DOHH2 (cell line): ENCODE measurements around the gene PSMD9.
"Not testable (repeated sequence)": the region's sequence is repeated elsewhere in the genome, so short reads cannot be mapped to it uniquely, and the experiment has no call there.

Experiments
- H3F3A ChIP-seq: fragments of 200-600 bp; sonication (generic), shearing (Covaris generic); 2 replicates; pipeline ENCODE4 v1.6.0; 2016; ENCODE audit warnings: antibody characterized with exemption, mild to moderate bottlenecking; ENCODE audit not compliant: control insufficient read depth, insufficient read depth
- H3K27ac ChIP-seq: fragments of 200-600 bp; sonication (generic); 2 replicates; pipeline ENCODE4 v1.5.1; 2014; ENCODE audit warnings: low read depth, mild to moderate bottlenecking, low read length, moderate library complexity
- H3K27me3 ChIP-seq: fragments of 200-600 bp; sonication (generic); 2 replicates; pipeline ENCODE4 v1.6.1; 2014; ENCODE audit warnings: mild to moderate bottlenecking, low read length, mixed read lengths; ENCODE audit not compliant: control insufficient read depth
- H3K36me3 ChIP-seq: fragments of 200-600 bp; sonication (generic); 2 replicates; pipeline ENCODE4 v1.6.1; 2014; ENCODE audit warnings: mild to moderate bottlenecking, low read length, moderate library complexity, mixed read lengths; ENCODE audit not compliant: control insufficient read depth
- H3K4me1 ChIP-seq: fragments of 200-600 bp; sonication (generic); 2 replicates; pipeline ENCODE4 v1.6.1; 2014; ENCODE audit warnings: mild to moderate bottlenecking, low read length, mixed read lengths; ENCODE audit not compliant: control insufficient read depth
- H3K4me2 ChIP-seq: fragments of 200-600 bp; sonication (generic); 2 replicates; pipeline ENCODE4 v1.6.0; 2014; ENCODE audit warnings: mild to moderate bottlenecking, low read length, moderate library complexity
- H3K4me3 ChIP-seq: fragments of 200-600 bp; sonication (generic); 2 replicates; pipeline ENCODE4 v1.5.1; 2014; ENCODE audit warnings: mild to moderate bottlenecking, low read length, mixed read lengths
- H3K79me2 ChIP-seq: fragments of 200-600 bp; sonication (generic); 2 replicates; pipeline ENCODE4 v1.6.1; 2014; ENCODE audit warnings: mild to moderate bottlenecking, low read length, mixed read lengths; ENCODE audit not compliant: control insufficient read depth
- H3K9me2 ChIP-seq: fragments of 200-600 bp; sonication (generic); replicated peaks from 2 replicates; pipeline ENCODE4 v1.6.1; 2014; ENCODE audit warnings: mild to moderate bottlenecking, low read length, mixed read lengths; ENCODE audit not compliant: control insufficient read depth
- H3K9me3 ChIP-seq: fragments of 200-600 bp; sonication (generic); 2 replicates; pipeline ENCODE4 v1.6.1; 2014; ENCODE audit warnings: antibody characterized with exemption, low read length, mixed read lengths; ENCODE audit not compliant: control insufficient read depth, insufficient read depth
- H4K20me1 ChIP-seq: fragments of 200-600 bp; sonication (generic); 2 replicates; pipeline ENCODE4 v1.6.0; 2014; ENCODE audit warnings: low read depth, mild to moderate bottlenecking, antibody characterized with exemption, low read length, moderate library complexity; ENCODE audit not compliant: control insufficient read depth, insufficient read depth
- EZH2phosphoT487 ChIP-seq: fragments of 200-600 bp; sonication (generic); IDR thresholded peaks from 2 replicates; pipeline ENCODE4 v1.6.1; 2017; ENCODE audit warnings: borderline replicate concordance, mild to moderate bottlenecking, antibody characterized with exemption, low read length, moderate library complexity, mixed read lengths
- TF ChIP-seq, protein P1 (sequence below): fragments of 200-600 bp; sonication (generic); IDR thresholded peaks from one replicate; pipeline ENCODE4 v1.5.1; 2014; ENCODE audit warnings: antibody characterized with exemption, mild to moderate bottlenecking, low read depth, low read length; ENCODE audit not compliant: poor library complexity, severe bottlenecking

PSMD9 gene

GRCh38 chr12:121883315-121883660, 5.3 kb upstream of the PSMD9 start:
- no peak for TF ChIP-seq EZH2phosphoT487
- TF ChIP-seq, protein P1, sequence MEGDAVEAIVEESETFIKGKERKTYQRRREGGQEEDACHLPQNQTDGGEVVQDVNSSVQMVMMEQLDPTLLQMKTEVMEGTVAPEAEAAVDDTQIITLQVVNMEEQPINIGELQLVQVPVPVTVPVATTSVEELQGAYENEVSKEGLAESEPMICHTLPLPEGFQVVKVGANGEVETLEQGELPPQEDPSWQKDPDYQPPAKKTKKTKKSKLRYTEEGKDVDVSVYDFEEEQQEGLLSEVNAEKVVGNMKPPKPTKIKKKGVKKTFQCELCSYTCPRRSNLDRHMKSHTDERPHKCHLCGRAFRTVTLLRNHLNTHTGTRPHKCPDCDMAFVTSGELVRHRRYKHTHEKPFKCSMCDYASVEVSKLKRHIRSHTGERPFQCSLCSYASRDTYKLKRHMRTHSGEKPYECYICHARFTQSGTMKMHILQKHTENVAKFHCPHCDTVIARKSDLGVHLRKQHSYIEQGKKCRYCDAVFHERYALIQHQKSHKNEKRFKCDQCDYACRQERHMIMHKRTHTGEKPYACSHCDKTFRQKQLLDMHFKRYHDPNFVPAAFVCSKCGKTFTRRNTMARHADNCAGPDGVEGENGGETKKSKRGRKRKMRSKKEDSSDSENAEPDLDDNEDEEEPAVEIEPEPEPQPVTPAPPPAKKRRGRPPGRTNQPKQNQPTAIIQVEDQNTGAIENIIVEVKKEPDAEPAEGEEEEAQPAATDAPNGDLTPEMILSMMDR: no peak
- H3K79me2 ChIP-seq: no peaks in the 10 kb centered on the region
- no peaks in the 10 kb centered on the region for H3K9me2 ChIP-seq
- no peaks in the 10 kb centered on the region for H4K20me1 ChIP-seq
- H3K4me3 ChIP-seq: no peak overlapping the region
- peaks cover 3% of the 10 kb centered on the region; the same call in 1 of the 2 replicates for H3F3A ChIP-seq
- H3K36me3 ChIP-seq: no peaks in the 10 kb centered on the region
- H3K4me2 ChIP-seq: no peak overlapping the region
- H3K27ac ChIP-seq: no peak overlapping the region
- H3K4me1 ChIP-seq: peaks cover 7% of the 10 kb centered on the region
- H3K27me3 ChIP-seq: no peaks in the 10 kb centered on the region
- no peaks in the 10 kb centered on the region for H3K9me3 ChIP-seq

DNA sequence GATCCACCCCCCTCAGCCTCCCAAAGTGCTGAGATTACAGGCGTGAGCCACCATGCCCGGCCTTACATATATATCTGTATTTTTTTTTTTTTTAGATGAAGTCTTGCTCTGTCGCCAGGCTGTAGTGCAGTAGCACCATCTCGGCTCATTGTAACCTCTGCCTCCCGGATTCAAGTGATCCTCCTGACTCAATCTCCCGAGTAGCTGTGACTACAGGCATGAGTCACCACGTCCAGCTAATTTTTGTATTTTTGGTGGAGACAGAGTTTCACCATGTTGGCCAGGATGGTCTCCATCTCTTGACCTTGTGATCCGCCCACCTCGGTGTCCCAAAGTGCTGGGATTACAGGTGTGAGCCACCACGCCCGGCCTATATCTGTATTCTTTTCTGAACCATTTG, 3.5 kb upstream of the PSMD9 start:
- not testable (repeated sequence) for H3F3A ChIP-seq, H3K27me3 ChIP-seq, H3K4me2 ChIP-seq

DNA sequence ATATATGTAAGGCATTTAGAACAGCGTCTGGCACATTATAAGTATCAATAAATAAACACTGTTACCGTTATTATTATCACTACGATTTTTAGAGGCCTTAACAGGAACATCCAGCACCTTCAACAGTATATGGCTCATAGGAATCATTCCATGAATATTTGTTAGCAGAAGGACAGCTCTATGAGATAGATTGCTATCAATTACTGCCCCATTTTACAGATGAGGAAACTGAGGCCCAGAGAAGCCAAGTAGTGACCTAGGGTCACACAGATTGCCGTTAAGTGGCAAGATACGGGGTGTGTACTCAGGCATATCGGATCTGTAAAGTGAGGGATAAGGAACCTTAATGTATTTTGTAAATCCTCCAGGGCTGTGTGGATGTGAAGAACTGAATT, 510 bp upstream of the PSMD9 start:
- no peak overlapping the region for H3K27ac ChIP-seq
- TF ChIP-seq, protein P1: peak; percentile 71
- no peak for TF ChIP-seq EZH2phosphoT487

More for the DNA sequence above, 3.5 kb upstream of the PSMD9 start:
- not testable (repeated sequence) for H3K36me3 ChIP-seq, H3K4me3 ChIP-seq, H3K9me2 ChIP-seq, H4K20me1 ChIP-seq, H3K9me3 ChIP-seq, H3K27ac ChIP-seq
- peaks cover 16% of the 10 kb centered on the region for H3K4me1 ChIP-seq
- peaks cover 14% of the 10 kb centered on the region for H3K79me2 ChIP-seq

DNA sequence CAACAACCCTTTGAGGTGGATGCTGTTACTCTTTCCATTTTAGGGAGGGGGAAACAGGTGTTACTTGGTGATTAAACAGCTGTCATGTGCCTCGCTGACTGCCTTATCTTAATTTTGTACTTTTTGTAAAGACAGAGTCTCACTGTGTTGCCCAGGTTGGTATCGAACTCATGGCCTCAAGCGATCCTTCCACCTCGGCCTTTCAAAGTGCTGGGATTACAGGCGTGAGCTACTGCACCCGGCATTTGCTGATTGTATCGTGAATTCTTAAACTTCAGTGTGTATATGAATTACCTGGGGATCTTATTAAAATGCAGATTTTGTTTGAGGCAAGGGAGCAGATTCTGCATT, 659 bp downstream of the PSMD9 start:
- Histone ChIP-seq H3K36me3 (peaks cover 35% of the 10 kb centered on the region), H3K4me1 (peaks cover 32% of the 10 kb centered on the region), H3K27ac (peak overlapping the region; percentile 75)

More for the DNA sequence above, 510 bp upstream of the PSMD9 start:
- H3K4me2 ChIP-seq: peak overlapping the region; percentile 98
- peaks cover 3% of the 10 kb centered on the region; the same call in 1 of the 2 replicates for H4K20me1 ChIP-seq
- H3K9me2 ChIP-seq: no peaks in the 10 kb centered on the region
- H3K36me3 ChIP-seq: peaks cover 25% of the 10 kb centered on the region
- peaks cover 6% of the 10 kb centered on the region; the same call in 1 of the 2 replicates for H3F3A ChIP-seq
- H3K79me2 ChIP-seq: peaks cover 42% of the 10 kb centered on the region
- no peaks in the 10 kb centered on the region for H3K9me3 ChIP-seq
- peak overlapping the region; percentile 86 for H3K4me3 ChIP-seq
- peaks cover 24% of the 10 kb centered on the region for H3K4me1 ChIP-seq
- H3K27me3 ChIP-seq: no peaks in the 10 kb centered on the region

DNA sequence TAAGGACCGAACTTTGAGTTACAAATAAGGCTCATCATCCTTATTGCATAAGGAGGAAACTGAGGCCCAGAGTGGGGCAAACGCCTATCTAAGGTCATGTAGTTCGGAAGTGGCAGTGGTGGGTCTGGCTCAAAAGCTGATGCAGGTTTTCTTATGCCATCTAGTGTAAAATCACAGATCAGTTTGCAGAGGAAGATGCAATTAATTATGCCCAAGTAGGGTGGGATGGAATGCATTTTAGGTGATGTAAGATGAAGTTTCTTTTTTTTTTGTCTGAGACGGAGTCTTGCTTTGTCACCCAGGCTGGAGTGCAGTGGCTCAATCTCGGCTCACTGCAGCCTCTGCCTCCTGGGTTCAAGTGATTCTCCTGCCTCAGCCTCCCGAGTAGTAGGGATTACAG, 1.1 kb downstream of the PSMD9 start:
- not testable (repeated sequence) for H3K9me2 ChIP-seq, H4K20me1 ChIP-seq, H3F3A ChIP-seq, H3K27ac ChIP-seq, H3K27me3 ChIP-seq, H3K9me3 ChIP-seq
- Histone ChIP-seq H3K4me2 (peak overlapping the region; percentile 98), H3K4me3 (peak overlapping the region; percentile 86), H3K79me2 (peaks cover 57% of the 10 kb centered on the region), H3K36me3 (peaks cover 39% of the 10 kb centered on the region), H3K4me1 (peaks cover 32% of the 10 kb centered on the region)

More for the DNA sequence above, 659 bp downstream of the PSMD9 start:
- H3K9me2 ChIP-seq: no peaks in the 10 kb centered on the region
- peak overlapping the region; percentile 86 for H3K4me3 ChIP-seq
- peaks cover 3% of the 10 kb centered on the region; the same call in 1 of the 2 replicates for H4K20me1 ChIP-seq
- peaks cover 6% of the 10 kb centered on the region; the same call in 1 of the 2 replicates for H3F3A ChIP-seq
- H3K9me3 ChIP-seq: no peaks in the 10 kb centered on the region
- TF ChIP-seq EZH2phosphoT487: no peak
- TF ChIP-seq, protein P1: no peak
- H3K79me2 ChIP-seq: peaks cover 53% of the 10 kb centered on the region
- H3K4me2 ChIP-seq: peak overlapping the region; percentile 98
- no peaks in the 10 kb centered on the region for H3K27me3 ChIP-seq
